NCI-H524 treated with DMSO at 0.1 percent for 48 hours (cell line): ENCODE data around the gene GAS2L1.

ENCODE experiments used
- DNase-seq: peaks from one replicate; lab custom pipeline; 2025; lab: John Stamatoyannopoulos, UW

The GAS2L1 gene

GRCh38 chr22:29309332-29310064, 3.0 kb downstream of the GAS2L1 start:
- no peak for DNase-seq

- no peak for DNase-seq
Measured at GRCh38 chr22:29310065-29310862, 3.8 kb downstream of the GAS2L1 start.

GRCh38 chr22:29310863-29311339, 4.5 kb downstream of the GAS2L1 start:
- no peak for DNase-seq

- DNase-seq, result no peak
Measured at GRCh38 chr22:29311464-29312217, 5.2 kb downstream of the GAS2L1 start.

- no peak for DNase-seq
Measured at GRCh38 chr22:29312218-29313125, 6.0 kb downstream of the GAS2L1 start.

- no peak for DNase-seq
Measured at GRCh38 chr22:29313126-29313575, 6.7 kb downstream of the GAS2L1 start.

GRCh38 chr22:29313576-29314466, 7.4 kb downstream of the GAS2L1 start:
- DNase-seq, result no peak

- DNase-seq, result no peak
Measured at GRCh38 chr22:29314537-29315285, 8.3 kb downstream of the GAS2L1 start.

- no peak for DNase-seq
Measured at GRCh38 chr22:29315286-29316140, 9.1 kb downstream of the GAS2L1 start, which contains the start of gene RASL10A. Gene RASL10A, minus strand, starts transcription at chr22:29315697. Its CDS starts 451 bp downstream, at chr22:29315246.

- no peak for DNase-seq
Measured at GRCh38 chr22:29316141-29316828, 9.8 kb downstream of the GAS2L1 start.

- DNase-seq, result no peak
Measured at GRCh38 chr22:29317827-29318454, 11.5 kb downstream of the GAS2L1 start.

- DNase-seq, result no peak
Measured at GRCh38 chr22:29319072-29319471, 12.6 kb downstream of the GAS2L1 start.

- no peak for DNase-seq
Measured at GRCh38 chr22:29320546-29320945, 14.1 kb downstream of the GAS2L1 start.

- no peak for DNase-seq
Measured at GRCh38 chr22:29323641-29324040, 17.2 kb downstream of the GAS2L1 start.

- no peak for DNase-seq
Measured at GRCh38 chr22:29325356-29325755, 18.9 kb downstream of the GAS2L1 start.

- DNase-seq, result no peak
Measured at GRCh38 chr22:29325785-29326315, 19.4 kb downstream of the GAS2L1 start.

- no peak for DNase-seq
Measured at GRCh38 chr22:29326481-29326880, 20.0 kb downstream of the GAS2L1 start.
